ENCODE measurements around the gene HELZ2.

Gene HELZ2

GRCh38 chr20:63549679-63550282 is 24.3 kb downstream of the HELZ2 start:
- no peak for DNase-seq

DNA sequence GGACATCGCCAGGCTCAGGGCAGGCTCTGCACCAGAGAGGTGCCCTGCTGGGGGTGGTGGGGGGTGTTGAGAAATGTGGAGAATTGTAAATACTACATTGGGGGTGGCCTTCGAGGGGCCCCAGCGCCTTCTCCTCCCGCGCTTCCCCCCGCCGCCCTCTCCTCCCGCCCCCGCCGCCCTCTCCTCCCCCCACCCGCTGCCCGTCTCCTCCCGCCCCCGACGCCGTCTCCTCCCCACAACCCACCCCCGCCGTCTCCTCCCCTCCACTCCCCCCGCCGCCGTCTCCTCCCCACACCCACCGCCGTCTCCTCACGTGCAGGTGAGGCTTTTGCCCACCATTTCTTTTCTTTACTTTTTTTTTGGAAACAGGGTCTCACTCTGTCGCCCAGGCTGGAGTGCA is 25.0 kb downstream of the HELZ2 start:
- no peak for DNase-seq

- no peak for DNase-seq
Observed at GRCh38 chr20:63548542-63548941, 25.5 kb downstream of the HELZ2 start.

- no peak for DNase-seq
Observed at GRCh38 chr20:63547725-63548480, 26.1 kb downstream of the HELZ2 start, which contains the start of gene SRMS. TSS of gene SRMS (minus strand) at chr20:63547749. CDS start at chr20:63547463, 286 bp downstream.

GRCh38 chr20:63546956-63547724 is 26.9 kb downstream of the HELZ2 start:
- DNase-seq: no peak

DNA sequence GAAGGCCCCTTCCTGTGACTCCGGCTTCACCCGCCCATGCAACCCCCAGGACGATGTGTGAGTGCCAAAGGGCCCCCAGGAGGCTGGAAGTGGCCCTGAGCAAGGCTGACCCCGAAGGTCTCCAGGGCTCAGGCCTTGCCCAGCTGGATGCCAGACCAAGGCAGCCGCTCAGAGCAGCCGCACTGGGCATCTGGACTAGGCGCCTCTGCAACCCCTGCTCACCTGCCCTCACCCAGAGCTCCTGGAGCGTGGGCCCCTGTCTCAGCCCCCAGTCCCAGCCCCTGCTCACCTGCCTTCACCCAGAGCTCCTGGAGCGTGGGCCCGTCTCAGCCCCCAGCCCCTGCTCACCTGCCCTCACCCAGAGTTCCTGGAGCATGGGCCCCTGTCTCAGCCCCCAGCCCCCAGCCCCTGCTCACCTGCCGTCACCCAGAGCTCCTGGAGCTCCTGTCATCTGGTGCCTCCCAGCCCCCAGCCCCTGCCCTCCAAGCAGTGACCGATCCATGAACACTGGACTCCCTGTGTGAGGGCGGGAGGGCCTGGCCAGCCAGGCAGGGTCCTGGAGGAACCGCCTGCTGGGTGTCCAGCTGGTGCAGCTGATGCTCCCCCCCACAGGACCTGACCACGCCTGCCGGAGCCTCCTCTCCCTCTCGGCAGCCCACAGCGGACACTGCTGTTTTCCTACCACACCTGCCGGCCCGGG is 27.6 kb downstream of the HELZ2 start:
- no peak for DNase-seq

DNA sequence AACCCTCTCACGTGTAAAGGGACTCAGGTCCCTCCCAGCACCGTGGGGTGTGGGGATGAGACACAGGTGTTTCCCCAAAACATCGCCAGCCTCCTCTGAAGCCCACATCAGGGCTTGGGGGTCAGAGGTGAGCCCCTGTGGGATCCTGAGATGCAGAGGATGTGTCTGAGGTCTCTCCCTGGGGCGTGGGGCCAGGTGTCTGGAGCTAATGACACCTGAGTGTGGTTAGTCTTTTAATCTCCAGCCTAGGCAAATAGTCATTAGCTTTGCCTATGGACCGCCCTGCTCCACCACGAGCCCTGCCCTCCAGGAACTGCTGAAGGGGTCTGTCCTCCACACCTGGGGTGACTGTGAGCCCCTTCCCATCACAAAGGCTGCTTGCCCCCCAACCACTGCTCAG is 28.2 kb downstream of the HELZ2 start:
- no peak for DNase-seq

- no peak for DNase-seq
Observed at GRCh38 chr20:63544958-63545516, 29.0 kb downstream of the HELZ2 start.

GRCh38 chr20:63544241-63544957 is 29.6 kb downstream of the HELZ2 start:
- DNase-seq: no peak

GRCh38 chr20:63543733-63544132 is 30.3 kb downstream of the HELZ2 start:
- DNase-seq: no peak

DNA sequence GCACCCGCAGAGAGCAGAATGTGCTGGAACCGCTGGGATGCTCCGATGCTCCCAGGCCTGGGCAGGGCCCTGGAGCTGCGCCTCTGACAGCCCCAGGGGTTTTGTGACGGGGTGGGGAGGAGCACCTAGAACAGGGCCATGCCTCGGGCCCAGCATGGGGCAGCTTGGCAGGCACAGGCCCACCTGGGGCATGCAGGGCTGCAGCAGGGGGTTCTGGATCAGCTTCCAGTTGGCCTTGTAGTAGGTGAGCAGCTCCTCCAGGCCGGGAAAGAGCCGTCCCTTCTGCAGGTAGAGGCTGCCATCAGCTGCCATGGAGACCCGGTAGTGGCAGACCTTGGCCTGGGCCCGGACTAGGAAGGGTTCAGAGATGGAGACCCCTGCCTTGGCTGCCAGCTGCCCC is 30.9 kb downstream of the HELZ2 start:
- DNase-seq: no peak

DNA sequence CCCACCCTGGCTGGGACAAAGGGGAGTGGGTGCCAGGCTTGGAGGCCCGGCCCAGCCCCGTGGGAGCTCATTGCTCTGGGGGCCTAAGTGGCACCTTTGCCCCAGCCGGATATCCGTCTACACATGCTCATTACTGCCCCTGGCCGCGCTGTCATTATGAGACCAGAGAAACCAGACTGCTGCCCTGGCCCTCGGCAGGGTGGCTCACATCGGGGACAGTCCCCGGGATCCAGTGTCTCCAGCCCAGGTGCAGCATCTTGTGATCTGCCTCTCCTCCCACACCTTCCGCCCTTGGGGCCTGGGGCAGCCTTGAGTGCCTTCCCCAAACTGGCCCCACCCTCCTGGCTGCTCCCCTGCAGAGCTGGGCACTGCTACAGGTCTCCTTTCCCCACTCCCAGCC is 31.3 kb downstream of the HELZ2 start:
- no peak for DNase-seq

GRCh38 chr20:63542031-63542559 is 31.9 kb downstream of the HELZ2 start:
- DNase-seq: no peak

DNA sequence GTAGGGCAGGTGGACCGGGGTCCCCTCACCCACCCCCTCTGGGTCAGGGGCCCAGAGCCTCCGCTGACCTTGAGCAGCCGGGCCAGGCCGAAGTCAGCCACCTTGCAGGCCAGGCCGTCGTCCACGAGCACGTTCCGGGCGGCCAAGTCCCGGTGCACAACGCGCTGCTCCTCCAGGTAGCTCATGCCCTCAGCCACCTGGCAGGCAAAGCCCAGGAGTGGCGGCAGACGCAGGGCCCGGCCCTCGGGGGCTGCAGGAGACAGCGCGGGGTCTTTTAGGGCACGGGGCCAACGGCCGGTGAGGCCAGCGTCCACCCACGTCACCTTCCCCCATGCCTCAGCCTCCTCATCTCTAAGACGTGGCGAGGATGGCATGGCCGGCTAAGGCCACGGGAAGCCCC is 32.7 kb downstream of the HELZ2 start:
- DNase-seq: no peak

DNA sequence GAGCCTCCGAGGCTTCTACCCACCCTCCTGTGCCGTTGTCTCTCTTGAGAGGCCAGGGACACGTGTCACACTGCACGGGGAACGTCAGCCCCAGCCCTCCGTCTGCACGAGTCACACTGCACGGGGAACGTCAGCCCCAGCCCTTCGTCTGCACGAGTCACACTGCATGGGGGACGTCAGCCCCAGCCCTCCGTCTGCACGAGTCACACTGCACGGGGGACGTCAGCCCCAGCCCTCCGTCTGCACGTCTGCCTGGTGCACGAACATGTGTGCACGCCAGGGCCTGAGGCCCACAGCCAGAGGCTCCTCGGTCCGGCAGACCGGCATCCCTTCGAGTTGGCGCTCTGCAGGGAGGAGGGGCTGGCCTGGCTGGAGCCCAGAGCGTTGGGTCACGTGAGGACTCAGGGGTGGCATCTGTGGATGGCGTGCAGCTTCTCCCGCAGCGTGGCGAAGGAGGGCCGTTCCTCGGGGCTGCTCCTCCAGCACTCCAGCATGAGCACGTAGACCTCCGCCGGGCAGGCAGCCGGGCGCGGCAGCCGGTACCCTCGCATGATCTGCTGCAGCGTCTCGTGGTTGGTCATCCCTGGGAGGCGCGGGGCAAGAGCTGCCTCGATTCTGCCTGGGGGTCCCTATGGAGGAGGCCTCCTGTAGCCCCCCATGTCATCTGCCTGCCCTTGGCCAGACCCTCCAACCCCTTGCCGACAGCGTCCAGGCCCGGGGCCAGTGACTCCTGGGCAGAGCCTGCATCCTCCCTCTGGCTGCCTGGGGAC is 33.4 kb downstream of the HELZ2 start:
- DNase-seq: no peak

DNA sequence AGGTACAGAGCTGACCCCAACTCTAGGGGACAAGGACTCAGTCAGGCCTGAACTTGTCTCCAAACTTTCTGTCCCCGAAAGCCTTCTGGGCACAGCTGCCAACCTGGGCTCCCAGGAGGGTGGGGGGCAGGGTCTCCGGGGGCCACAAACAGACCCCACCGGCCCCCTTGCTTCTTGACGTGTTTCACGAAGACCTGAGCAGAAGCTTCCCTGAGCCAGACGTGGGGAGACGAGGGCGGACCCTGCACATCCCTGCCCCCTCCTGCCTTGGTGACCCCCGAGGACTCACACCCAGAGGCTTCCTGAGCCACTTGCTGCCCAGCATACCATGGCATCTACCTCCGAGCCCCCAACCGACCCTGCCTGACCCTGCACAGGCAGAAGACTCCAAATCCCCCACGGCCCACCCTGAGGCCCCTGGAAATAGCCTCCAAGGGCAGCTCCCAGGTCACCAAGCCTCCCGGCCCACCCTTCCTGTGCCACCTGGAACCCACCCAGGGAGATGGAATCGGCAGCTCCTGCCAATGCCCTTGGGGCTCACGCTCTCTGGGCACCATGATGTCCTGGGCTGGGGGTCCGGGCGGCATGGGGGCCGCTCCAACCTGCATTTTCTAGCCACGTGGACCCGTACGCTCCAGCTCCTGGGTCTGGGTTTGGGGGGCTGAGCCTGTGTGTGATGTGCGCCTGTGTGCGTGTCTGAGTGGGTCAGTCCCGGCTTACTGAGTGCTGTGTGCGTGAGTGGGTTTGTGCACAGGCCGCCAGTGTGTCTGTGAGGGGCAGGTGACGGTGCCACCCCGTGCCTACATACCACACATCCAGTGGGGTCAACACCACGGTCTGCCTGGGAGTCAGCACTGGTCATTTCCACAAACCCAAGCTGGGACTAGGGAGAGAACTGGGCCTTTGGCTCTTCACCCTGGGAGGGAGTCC is 34.3 kb downstream of the HELZ2 start:
- DNase-seq: no peak

DNA sequence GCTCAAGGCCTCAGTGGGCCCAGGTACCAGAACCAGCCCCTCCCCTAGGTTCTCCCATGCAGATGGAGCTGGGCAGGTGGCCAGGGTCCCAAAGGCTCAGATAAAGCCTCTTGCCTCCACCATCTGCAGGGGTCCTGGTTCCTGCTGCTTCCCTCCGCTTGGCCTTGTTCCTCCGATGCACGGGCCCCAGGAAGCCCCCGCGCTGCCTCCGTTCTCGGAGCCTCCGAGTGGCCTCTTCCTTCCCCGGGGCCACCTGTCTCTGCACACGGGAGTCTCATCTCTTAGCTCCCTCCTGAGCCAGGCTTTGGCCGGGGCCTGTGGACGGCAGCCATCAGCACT is 35.0 kb downstream of the HELZ2 start:
- DNase-seq: no peak

DNA sequence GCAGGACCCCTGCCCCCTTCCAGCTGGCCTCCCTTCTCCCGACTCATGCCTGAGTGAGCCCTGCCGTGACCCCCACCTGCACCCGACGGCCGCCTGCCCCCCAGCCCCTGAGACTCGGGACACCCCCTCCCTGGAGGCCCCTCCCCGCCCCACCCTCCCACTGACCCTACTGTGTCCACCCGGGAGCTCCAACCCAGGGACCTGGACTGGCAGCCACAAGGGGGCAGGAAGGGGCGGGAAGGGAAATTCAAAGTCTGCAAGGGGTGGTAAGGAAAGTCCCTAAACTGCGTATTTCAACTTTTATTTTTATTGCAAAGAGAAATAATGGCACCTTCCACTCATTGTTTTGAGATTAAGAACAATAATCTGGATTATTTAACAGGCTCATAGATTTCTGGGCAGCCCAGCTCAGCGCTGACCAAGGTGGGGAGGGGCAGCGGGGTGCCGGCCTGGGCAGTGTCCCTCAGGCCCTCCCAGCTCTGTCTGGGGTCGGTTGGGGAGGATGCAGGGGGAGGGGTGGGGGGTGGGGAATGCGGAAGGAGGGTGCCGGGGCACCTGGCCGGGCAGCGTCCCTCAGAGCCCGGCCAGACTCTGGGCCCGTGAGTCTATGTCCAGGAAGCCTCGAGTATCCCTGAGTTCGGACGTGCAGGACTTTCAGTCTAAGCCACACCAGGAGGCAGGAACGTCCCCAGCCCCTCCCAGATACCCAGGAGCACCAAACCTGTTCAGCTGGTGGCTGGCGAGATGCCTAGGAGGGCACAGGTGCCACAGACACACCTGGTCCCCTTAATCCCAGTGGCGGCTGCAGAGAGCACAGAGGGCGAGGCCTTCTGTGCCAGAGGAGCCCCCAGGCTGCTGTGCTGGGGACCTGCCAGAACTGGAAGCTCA is 35.6 kb downstream of the HELZ2 start:
- DNase-seq: no peak
